ENCODE results near the gene ROBO2.

The ROBO2 gene

GRCh38 chr3:77256584-77257503, 216.9 kb downstream of the ROBO2 start:
- DNase-seq (ENCODE audit: low read depth in 2 of 2) = no peak

- no peak for DNase-seq (ENCODE audit: low read depth in 2 of 2)
Measured at GRCh38 chr3:77259694-77260093, 219.8 kb downstream of the ROBO2 start.

- no peak for DNase-seq (ENCODE audit: low read depth in 2 of 2)
Measured at GRCh38 chr3:77262361-77262760, 222.5 kb downstream of the ROBO2 start.

- DNase-seq (ENCODE audit: low read depth in 2 of 2) = no peak
Measured at GRCh38 chr3:77267589-77267988, 227.7 kb downstream of the ROBO2 start.

- DNase-seq (ENCODE audit: low read depth in 2 of 2) = no peak
Measured at GRCh38 chr3:77271306-77271705, 231.4 kb downstream of the ROBO2 start.

GRCh38 chr3:77271711-77272110, 231.8 kb downstream of the ROBO2 start:
- DNase-seq (ENCODE audit: low read depth in 2 of 2) = no peak

- no peak for DNase-seq (ENCODE audit: low read depth in 2 of 2)
Measured at GRCh38 chr3:77279276-77279675, 239.4 kb downstream of the ROBO2 start.

- DNase-seq (ENCODE audit: low read depth in 2 of 2) = no peak
Measured at GRCh38 chr3:77281721-77282120, 241.8 kb downstream of the ROBO2 start.

- no peak for DNase-seq (ENCODE audit: low read depth in 2 of 2)
Measured at GRCh38 chr3:77283108-77283507, 243.2 kb downstream of the ROBO2 start.

GRCh38 chr3:77288348-77288747, 248.4 kb downstream of the ROBO2 start:
- DNase-seq (ENCODE audit: low read depth in 2 of 2) = no peak

- no peak for DNase-seq (ENCODE audit: low read depth in 2 of 2)
Measured at GRCh38 chr3:77296527-77296926, 256.6 kb downstream of the ROBO2 start.

GRCh38 chr3:77298417-77298816, 258.5 kb downstream of the ROBO2 start:
- DNase-seq (ENCODE audit: low read depth in 2 of 2) = no peak

- DNase-seq (ENCODE audit: low read depth in 2 of 2) = no peak
Measured at GRCh38 chr3:77303955-77304699, 264.2 kb downstream of the ROBO2 start.

GRCh38 chr3:77304700-77305021, 264.8 kb downstream of the ROBO2 start:
- DNase-seq (ENCODE audit: low read depth in 2 of 2) = no peak

GRCh38 chr3:77309460-77309859, 269.6 kb downstream of the ROBO2 start:
- no peak for DNase-seq (ENCODE audit: low read depth in 2 of 2)

- DNase-seq (ENCODE audit: low read depth in 2 of 2) = no peak
Measured at GRCh38 chr3:77313843-77314242, 273.9 kb downstream of the ROBO2 start.

- DNase-seq (ENCODE audit: low read depth in 2 of 2) = no peak
Measured at GRCh38 chr3:77319711-77320110, 279.8 kb downstream of the ROBO2 start.

- DNase-seq (ENCODE audit: low read depth in 2 of 2) = no peak
Measured at GRCh38 chr3:77320514-77320913, 280.6 kb downstream of the ROBO2 start.

- DNase-seq (ENCODE audit: low read depth in 2 of 2) = no peak
Measured at GRCh38 chr3:77321646-77322045, 281.7 kb downstream of the ROBO2 start.

- no peak for DNase-seq (ENCODE audit: low read depth in 2 of 2)
Measured at GRCh38 chr3:77323626-77324025, 283.7 kb downstream of the ROBO2 start.

GRCh38 chr3:77324105-77324504, 284.2 kb downstream of the ROBO2 start:
- no peak for DNase-seq (ENCODE audit: low read depth in 2 of 2)

- no peak for DNase-seq (ENCODE audit: low read depth in 2 of 2)
Measured at GRCh38 chr3:77325280-77325679, 285.4 kb downstream of the ROBO2 start.

GRCh38 chr3:77325702-77326101, 285.8 kb downstream of the ROBO2 start:
- no peak for DNase-seq (ENCODE audit: low read depth in 2 of 2)
